DND-41 (cell line): ENCODE results near the gene VWF.

ENCODE experiments used
- EZH2 ChIP-seq: IDR thresholded peaks from 3 replicates; pipeline ENCODE4 v1.6.1; 2012; ENCODE audit warnings: borderline replicate concordance, low read depth, mild to moderate bottlenecking, moderate library complexity, low read length, inconsistent platforms; ENCODE audit not compliant: severe bottlenecking
- TF ChIP-seq, protein P1 (sequence below): IDR thresholded peaks from 2 replicates; pipeline ENCODE4 v1.5.1; 2012; ENCODE audit warnings: borderline replicate concordance, low read length, moderate library complexity, mild to moderate bottlenecking; ENCODE audit not compliant: poor library complexity, severe bottlenecking; ENCODE audit errors: extremely low read depth

DNA sequence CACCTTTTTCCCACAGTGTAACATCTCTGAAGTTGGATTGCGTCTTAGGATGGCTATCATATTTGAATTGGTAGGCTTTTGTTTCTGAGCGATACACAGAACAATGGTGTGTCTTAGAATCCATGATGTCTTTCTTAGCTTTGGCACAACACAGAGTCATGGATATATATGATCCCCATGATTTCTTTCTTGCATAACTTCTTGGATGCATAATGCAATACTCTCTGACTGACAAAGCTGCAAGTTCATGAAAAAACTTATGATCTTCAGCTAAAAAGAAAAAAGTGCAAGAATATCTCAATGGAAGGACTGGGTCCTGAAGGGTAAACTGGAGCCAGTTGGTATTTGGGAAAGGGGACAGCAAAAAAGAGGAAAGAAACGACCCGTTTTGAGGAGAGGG is 48.1 kb downstream of the VWF start:
- TF ChIP-seq EZH2: no peak
- TF ChIP-seq, protein P1, sequence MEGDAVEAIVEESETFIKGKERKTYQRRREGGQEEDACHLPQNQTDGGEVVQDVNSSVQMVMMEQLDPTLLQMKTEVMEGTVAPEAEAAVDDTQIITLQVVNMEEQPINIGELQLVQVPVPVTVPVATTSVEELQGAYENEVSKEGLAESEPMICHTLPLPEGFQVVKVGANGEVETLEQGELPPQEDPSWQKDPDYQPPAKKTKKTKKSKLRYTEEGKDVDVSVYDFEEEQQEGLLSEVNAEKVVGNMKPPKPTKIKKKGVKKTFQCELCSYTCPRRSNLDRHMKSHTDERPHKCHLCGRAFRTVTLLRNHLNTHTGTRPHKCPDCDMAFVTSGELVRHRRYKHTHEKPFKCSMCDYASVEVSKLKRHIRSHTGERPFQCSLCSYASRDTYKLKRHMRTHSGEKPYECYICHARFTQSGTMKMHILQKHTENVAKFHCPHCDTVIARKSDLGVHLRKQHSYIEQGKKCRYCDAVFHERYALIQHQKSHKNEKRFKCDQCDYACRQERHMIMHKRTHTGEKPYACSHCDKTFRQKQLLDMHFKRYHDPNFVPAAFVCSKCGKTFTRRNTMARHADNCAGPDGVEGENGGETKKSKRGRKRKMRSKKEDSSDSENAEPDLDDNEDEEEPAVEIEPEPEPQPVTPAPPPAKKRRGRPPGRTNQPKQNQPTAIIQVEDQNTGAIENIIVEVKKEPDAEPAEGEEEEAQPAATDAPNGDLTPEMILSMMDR: no peak
